GM12873 (cell line): ENCODE results near the gene RIC1.
A peak's percentile ranks its signal among the peaks of the same experiment; 100 is the strongest.

ENCODE experiments used
- TF ChIP-seq, protein P1 (sequence below): IDR thresholded peaks from 2 replicates; pipeline ENCODE4 v1.5.1; 2012; ENCODE audit warnings: low read depth, mild to moderate bottlenecking, moderate library complexity, low read length, control low read depth; ENCODE audit not compliant: insufficient read depth; ENCODE audit errors: missing control alignments

Gene RIC1

DNA sequence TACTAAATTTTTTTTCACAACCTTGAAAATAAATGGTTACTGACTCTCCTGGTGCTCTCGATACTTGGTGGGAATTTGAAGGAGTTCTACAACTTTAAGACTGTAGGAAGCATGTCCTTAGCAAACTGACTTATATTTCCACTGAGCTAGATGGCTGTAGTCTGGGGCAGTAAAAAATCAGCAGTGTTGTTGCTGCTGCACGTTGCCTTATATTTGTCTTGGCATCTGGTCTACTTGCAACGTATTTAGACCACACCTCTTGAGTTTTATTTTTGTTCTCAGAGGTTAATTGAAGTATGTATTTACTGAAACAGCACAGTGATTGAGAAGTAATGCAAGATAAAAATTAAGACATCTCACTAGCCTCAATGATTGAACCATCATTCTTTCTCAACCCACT lies 127.7 kb downstream of the RIC1 start:
- TF ChIP-seq, protein P1, sequence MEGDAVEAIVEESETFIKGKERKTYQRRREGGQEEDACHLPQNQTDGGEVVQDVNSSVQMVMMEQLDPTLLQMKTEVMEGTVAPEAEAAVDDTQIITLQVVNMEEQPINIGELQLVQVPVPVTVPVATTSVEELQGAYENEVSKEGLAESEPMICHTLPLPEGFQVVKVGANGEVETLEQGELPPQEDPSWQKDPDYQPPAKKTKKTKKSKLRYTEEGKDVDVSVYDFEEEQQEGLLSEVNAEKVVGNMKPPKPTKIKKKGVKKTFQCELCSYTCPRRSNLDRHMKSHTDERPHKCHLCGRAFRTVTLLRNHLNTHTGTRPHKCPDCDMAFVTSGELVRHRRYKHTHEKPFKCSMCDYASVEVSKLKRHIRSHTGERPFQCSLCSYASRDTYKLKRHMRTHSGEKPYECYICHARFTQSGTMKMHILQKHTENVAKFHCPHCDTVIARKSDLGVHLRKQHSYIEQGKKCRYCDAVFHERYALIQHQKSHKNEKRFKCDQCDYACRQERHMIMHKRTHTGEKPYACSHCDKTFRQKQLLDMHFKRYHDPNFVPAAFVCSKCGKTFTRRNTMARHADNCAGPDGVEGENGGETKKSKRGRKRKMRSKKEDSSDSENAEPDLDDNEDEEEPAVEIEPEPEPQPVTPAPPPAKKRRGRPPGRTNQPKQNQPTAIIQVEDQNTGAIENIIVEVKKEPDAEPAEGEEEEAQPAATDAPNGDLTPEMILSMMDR, result no peak

DNA sequence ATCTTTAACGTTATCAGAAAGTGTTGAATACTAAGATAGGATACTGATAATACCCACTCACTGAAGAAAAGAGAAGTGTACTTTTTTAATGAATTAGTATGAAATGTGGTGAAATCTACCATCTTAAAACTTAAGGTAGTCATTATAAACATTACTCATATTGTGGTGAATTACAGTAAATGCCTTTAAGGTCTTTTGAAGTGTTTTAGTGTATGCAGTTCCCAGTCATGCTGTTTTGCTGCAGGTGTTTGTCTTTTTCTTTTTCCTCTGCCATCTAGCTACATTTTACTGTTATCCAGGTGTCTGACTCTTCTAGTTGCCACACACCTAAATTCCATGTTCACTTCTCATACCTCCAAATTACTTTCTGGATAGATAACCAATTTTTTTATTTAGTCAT lies 131.4 kb downstream of the RIC1 start:
- TF ChIP-seq, protein P1, result no peak

DNA sequence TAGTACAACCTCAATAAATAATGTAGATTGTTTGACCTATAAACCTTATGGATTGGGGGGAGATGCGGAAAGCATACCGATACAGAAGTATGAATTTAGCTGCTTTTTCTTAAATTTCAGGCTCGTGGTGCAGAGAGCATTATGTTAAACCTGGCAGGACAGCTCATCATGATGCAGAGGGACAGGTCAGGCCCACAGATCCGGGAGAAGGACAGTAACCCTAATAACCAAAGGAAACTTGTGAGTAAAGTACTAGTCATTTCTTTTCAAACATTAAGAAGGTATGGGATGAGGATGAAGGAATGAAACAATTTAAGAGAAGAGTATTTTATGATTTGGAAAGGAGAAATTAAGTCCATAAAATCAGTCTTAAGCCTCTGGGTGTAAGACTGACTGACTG lies 133.5 kb downstream of the RIC1 start:
- TF ChIP-seq, protein P1, result no peak

DNA sequence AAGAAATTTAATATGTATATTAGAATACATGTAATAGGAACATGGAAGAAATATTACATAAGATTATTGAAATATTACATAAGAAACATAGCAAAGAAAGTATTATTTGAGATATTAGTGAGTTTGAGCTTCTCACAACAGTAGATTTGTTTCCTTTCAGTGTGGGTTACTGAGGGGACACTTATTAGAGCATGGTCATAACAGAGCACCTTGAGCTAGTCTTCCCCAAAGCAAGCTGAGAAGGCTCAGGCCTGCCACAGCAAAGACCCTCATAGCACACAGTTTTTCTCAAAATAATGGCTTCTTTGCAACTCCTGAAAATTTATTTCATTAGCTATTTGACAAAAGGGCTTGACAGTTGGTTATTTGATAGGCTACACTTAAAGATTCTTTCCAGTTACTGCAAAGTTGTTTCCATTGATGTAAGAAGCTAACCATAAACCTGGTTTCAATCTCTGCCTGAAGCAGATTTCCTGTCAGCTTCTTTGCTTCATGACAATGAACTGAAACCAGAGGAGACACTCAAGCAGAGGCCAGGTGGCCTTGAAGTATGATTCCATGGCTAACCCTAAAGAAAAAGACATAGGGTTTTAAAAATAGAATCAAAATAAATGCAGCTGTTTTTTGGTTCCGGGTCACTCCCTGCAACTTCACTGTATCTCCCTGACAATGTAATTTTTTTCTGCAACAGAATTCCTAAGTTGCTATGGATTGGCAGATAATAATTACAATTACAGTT lies 135.4 kb downstream of the RIC1 start:
- TF ChIP-seq, protein P1, result no peak

DNA sequence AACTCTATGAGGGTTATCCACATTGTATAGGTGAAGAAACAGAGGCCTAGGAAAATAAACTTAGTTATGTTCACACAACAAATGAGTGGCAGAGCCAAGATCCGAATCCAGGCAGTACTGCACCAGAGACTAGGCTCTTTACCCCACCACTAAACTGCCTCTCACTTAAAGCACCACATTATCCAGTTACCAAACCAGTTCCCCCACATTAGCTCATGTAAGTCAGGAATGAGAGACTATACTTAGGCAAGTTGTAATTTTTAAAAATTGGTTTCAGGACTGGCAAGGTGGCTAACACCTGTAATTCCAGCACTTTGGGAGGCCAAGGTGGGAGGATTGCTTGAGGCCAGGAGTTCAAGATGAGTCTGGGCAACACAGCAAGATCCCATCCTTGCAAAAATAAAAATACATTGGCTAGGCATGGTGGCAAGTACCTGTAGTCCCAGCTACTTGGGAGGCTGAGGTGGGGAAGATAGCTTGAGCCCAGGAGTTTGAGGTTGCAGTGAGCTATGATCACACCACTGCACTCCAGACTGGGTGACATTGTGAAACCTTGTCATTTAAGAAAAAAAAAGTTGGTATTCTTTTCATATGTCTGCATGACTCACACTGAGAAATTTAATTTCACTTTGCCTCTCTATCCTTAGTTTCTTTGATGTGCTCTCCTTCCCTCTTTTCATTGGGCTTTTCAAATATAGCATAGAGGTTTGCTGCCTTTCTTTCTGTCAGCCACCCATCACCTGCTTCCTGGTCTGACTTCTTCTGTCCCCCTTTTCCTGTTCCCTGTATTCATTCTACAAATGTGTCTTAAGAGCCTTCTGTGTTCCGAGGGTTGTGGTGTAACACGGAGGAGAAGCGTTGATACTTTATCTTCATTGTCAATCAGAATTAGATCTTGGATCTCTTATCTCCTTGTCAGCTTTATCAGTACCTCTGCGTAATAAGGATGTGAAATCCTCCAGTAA lies 139.3 kb downstream of the RIC1 start:
- TF ChIP-seq, protein P1, result no peak

DNA sequence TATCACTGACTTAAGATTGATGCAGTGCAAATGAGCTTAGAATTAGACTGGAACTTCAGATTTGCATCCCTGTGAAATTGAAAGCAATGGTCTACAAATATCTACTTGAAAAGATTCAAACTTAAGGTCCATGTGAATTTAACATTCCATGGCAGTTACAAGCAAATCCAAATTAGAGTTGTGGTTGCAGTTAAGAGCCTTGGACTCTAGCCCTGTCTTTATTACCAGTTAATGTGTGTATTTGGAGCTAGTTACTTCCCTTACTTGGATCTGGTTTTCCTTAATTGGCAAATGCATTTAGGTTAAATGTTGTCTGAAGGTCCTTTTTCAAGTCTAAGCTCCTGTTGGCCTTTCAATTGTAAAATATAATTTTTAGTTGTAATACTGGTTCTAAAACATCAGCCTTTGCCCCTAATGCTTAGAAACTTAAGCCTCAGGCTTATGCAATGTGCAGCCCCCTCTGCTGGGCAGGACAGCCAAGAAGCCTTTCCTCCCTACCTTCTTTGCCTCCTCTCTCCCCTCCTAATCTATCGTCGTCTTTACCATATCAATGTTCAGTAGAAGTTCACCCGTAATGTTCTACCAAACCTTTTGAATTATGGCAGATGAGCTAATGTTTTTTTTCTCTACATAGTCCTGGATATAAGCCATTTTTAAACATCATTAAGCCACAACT lies 144.6 kb downstream of the RIC1 start:
- TF ChIP-seq, protein P1, result peak; percentile 12

DNA sequence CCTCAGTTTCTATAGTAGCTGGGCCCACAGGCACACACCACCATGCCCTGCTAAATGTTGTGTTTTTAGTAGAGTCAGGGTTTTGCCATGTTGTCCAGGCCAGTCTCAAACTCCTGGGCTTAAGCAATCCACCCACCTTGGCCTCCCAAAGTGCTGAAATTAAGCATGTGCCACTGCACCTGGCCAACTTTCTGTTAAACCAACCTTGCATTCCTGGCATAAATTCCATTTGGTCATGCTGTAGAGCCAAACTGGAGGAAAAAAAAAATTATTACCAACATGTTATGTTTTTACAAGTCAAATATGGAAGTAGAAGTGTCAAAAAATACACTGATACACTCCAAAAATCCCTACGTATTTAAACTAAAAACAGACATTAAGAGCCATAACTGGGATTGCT lies 149.9 kb downstream of the RIC1 start:
- TF ChIP-seq, protein P1, result no peak
